GM21717 (cell line): ENCODE data around the gene ITPR2.
"Not testable (repeated sequence)": the region's sequence is repeated elsewhere in the genome, so short reads cannot be mapped to it uniquely, and the experiment has no call there.

Experiments
- ATAC-seq: cut with Tn5 transposase; IDR thresholded peaks from one replicate; pipeline ENCODE4 v1.9.1; 2021; ENCODE audit warnings: mild to moderate bottlenecking, moderate library complexity; ENCODE audit not compliant: unreplicated experiment

The ITPR2 gene

GRCh38 chr12:26488351-26488750 lies 344.6 kb downstream of the ITPR2 start:
- ATAC-seq: no peak

- ATAC-seq: peak; percentile 86
These were observed 359.7 kb downstream of the ITPR2 start for GRCh38 chr12:26473291-26473690.

DNA sequence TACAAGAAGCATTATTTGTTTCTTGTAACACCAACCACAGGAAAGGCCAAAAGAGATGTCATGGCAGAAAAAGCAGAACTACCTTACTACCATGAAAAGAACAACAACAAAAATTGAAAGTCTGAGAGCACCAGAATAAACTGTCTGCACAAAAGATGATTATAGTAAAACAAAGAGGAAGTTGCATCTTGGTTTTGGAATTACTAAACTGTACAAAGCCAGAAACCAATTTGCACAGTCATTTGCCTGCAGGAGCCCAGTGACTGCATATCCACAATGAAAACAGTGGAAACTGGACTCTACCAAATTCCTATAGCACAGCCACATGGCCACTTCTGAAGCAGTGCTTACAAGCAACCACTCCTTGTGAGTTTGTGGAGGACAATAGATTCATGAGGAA lies 361.4 kb downstream of the ITPR2 start:
- peak; percentile 75 for ATAC-seq

- no peak for ATAC-seq
These were observed 363.4 kb downstream of the ITPR2 start for GRCh38 chr12:26469421-26470180.

DNA sequence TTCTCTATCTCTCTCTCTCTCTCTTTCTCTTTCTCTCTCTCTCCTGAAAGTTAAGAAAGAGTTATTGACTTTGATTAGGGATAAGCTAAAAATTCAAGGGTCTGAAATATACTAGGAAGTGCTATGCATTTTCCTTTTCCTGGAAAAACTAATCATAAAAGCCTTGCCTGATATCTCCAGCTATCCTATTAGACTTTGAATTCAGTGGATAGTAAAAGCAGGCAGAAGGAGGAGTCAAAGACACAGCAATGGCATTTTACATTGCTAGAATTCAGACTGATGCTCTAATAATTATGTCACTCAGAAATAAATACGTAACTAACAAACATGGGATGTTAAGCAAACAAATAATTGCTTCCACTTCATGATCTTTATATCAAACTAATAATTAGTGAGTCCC lies 365.6 kb downstream of the ITPR2 start:
- no peak for ATAC-seq

- no peak for ATAC-seq
These were observed 366.3 kb downstream of the ITPR2 start for GRCh38 chr12:26466726-26467125.

- no peak for ATAC-seq
These were observed 367.4 kb downstream of the ITPR2 start for GRCh38 chr12:26465419-26466097.

DNA sequence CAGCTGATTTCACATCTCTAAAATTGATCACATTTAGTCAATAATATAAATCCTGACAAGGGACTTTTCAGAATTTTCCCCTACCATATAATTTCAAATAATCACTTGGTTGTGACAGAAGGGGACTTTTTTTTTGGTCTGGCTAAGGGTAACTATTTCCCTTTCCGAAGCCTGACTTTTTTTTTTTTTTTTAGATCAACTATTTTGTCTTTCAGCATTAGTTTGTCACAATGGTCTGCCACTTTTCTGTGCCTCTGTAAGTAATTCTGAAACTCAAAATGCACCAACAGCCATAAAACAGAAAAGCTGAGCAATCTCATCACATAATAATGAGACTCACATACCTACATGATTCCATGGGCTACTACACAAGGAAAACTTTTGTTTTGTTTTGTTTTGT lies 371.2 kb downstream of the ITPR2 start:
- ATAC-seq: no peak

- no peak for ATAC-seq
These were observed 372.6 kb downstream of the ITPR2 start for GRCh38 chr12:26460361-26460760.

DNA sequence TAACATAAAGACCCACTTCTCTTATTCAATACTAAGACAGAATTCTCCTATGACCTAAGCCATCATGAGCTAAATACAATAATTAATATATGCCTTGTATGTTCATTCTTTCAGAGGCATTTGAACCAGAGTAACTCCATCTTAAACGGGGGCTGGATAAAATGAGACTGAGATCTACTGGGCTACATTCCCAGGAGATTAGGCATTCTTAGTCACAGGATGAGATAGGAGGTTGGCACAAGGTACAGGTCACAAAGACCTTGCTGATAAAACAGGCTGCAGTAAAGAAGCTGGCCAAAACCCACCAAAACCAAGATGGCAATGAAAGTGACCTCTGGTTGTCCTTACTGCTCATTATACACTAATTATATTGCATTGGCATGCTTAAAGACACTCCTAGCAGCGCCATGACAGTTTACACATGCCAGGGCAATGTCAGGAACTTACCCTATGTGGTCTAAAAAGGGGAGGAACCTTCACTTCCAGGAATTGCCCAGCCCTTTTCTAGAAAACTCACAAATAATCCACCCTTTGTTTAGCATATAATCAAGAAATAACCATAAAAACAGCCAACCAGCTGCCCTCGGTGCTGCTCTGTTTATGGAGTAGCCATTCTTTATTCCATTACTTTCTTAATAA lies 376.9 kb downstream of the ITPR2 start:
- no peak for ATAC-seq

DNA sequence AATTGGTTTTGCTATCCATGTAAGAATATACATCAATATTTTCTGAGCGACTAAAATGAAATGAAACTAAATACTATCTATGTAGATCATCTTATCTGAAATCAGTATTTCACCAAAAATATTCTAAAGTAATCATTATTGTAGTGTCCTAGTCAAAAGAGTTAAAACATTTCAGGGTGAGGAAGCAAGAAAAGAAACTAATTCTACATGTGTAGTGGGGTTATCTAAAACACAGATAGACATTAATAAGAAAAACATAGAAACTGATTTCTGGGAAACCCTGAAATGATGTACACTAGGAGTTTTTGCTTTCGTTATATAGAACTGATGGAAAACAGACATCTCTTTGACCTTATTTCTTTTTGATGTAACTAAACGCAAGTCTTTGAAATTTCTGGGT lies 379.7 kb downstream of the ITPR2 start:
- no peak for ATAC-seq

GRCh38 chr12:26452511-26452910 lies 380.5 kb downstream of the ITPR2 start:
- ATAC-seq: no peak

- no peak for ATAC-seq
These were observed 381.2 kb downstream of the ITPR2 start for GRCh38 chr12:26451763-26452162.

GRCh38 chr12:26445909-26446308 lies 387.1 kb downstream of the ITPR2 start:
- no peak for ATAC-seq

DNA sequence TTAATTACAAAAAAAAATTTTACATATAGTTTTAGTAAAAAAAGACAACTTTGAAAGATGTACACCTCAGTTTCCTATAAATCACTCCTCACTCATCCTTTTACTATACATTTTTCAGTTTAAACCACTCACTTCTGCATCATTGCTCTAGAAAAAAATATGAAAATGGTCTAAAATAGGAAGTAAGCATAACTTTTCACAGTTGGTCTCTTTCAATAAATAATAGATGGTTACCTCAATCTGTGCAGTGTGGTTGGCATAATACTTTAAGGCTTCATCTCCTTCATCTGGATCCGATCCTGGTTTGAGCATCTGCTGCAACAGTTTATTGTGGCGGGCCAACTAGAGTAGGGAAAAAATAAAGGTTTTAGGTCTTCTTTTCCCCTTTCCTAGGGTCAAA lies 389.7 kb downstream of the ITPR2 start:
- ATAC-seq: no peak

GRCh38 chr12:26441434-26441833 lies 391.6 kb downstream of the ITPR2 start:
- no peak for ATAC-seq

DNA sequence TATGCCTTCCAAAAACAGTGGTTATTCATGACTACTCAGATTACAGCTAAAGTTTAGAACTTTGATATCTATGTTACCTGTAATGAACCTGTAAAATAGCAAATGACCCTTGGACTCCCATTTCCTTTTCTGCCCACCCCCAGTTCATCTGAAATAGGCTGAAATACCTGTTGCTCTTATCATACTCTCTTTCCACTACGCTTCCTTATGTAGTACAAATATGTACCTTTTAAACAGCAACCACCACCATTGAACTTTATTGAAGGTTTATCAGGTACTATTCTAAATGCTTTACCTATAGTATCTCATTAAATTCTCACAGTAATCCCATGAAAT lies 398.0 kb downstream of the ITPR2 start:
- ATAC-seq: no peak

DNA sequence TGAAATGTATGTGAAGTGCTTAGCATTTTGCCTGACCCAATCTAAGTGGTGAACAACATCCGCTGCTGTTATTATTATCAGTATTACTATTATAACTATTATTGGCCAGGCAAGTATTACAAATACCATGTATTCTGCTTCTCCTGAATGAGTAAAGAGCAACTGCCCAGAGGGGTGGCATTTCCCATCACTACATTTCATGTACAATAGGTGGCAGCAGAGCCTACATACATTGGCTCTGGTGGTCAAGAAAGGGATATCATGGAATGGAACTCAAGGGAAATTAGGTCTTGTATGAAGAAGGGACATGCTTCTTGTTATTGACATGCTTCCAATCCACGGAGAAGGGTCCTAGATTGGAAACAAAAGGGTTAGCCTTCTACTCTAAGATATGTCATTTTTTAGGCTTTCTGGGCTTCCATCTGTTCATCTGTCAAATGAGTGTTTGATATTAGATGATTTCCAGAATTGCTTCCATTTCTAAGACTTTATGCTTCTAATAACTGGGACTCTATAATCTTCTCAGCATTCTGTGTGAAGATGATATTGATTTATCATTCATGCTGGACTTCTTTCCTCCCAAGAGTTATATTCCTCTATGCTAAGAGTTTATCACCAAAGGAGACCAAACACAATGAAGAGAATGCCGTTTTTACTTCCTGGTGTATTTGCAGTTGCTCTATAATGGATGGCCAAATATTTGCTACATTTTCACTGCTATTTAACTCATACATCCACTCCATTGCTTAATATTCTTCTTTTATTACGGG lies 398.5 kb downstream of the ITPR2 start:
- ATAC-seq: no peak

- ATAC-seq: not testable (repeated sequence)
These were observed 399.3 kb downstream of the ITPR2 start for GRCh38 chr12:26433701-26434100.

DNA sequence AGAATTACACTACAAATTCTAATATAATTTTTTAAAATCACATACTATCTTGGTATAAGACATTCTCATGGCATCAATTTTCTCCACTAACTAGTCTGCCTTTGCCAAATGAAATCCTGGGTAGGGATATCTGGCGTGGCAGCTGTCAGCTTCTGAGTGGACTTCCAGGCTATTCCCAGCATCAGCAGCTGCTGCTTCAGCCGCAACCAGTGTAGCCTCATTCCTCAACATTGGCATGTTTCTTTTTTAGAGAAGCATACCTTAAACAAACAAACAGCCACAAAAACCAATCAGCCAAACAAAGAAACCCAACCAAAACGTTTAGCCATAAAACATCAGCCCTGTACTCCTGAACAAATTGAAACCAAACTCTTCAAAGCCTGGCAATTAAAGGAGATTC lies 401.8 kb downstream of the ITPR2 start:
- ATAC-seq: no peak

DNA sequence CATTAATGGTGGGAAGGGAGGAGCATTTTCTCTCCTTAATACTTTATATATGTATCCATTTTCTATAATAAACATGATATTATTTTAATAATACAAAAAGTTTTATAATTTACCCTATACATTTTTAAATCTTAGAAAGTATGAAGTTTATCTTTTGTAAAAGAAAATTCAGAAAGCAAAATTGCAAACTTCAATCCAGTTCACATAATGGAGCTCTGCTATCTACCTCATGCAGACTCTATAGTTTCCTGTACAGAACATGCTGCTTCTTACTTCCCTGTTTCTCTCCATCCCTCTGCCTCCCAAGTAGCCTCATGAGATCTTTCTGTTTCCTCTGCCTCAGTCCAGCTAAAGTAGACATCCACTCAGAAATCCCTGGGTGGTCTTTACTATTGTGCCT lies 402.4 kb downstream of the ITPR2 start:
- ATAC-seq: not testable (repeated sequence)
